ENCODE results near the gene HK1.
A peak's percentile ranks its signal among the peaks of the same experiment; 100 is the strongest.

HK1 gene

GRCh38 chr10:69361303-69361614 is 83.0 kb downstream of the HK1 start:
- DNase-seq (ENCODE audit: low read depth): peak; percentile 91
- peak overlapping the region; percentile 17 for H3K4me3 ChIP-seq (ENCODE audit: low read depth, low read length)
- TF ChIP-seq, protein P1, sequence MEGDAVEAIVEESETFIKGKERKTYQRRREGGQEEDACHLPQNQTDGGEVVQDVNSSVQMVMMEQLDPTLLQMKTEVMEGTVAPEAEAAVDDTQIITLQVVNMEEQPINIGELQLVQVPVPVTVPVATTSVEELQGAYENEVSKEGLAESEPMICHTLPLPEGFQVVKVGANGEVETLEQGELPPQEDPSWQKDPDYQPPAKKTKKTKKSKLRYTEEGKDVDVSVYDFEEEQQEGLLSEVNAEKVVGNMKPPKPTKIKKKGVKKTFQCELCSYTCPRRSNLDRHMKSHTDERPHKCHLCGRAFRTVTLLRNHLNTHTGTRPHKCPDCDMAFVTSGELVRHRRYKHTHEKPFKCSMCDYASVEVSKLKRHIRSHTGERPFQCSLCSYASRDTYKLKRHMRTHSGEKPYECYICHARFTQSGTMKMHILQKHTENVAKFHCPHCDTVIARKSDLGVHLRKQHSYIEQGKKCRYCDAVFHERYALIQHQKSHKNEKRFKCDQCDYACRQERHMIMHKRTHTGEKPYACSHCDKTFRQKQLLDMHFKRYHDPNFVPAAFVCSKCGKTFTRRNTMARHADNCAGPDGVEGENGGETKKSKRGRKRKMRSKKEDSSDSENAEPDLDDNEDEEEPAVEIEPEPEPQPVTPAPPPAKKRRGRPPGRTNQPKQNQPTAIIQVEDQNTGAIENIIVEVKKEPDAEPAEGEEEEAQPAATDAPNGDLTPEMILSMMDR (IDR thresholded peaks at IDR 0.05; ENCODE audit: control insufficient read depth, extremely low read depth, insufficient read depth): no peak

GRCh38 chr10:69362471-69362954 is 84.2 kb downstream of the HK1 start:
- DNase-seq (ENCODE audit: low read depth): no peak
- TF ChIP-seq, protein P1 (IDR thresholded peaks at IDR 0.05; ENCODE audit: control insufficient read depth, extremely low read depth, insufficient read depth): no peak
- no peak overlapping the region for H3K4me3 ChIP-seq (ENCODE audit: low read depth, low read length)

- TF ChIP-seq, protein P1 (IDR thresholded peaks at IDR 0.05; ENCODE audit: control insufficient read depth, extremely low read depth, insufficient read depth): no peak
- no peak overlapping the region for H3K4me3 ChIP-seq (ENCODE audit: low read depth, low read length)
- no peak for DNase-seq (ENCODE audit: low read depth)
Measured at GRCh38 chr10:69363666-69364065, 85.4 kb downstream of the HK1 start.

GRCh38 chr10:69364232-69364940 is 86.1 kb downstream of the HK1 start:
- H3K4me3 ChIP-seq (ENCODE audit: low read depth, low read length): no peak overlapping the region
- TF ChIP-seq, protein P1 (IDR thresholded peaks at IDR 0.05; ENCODE audit: control insufficient read depth, extremely low read depth, insufficient read depth): no peak
- no peak for DNase-seq (ENCODE audit: low read depth)

DNA sequence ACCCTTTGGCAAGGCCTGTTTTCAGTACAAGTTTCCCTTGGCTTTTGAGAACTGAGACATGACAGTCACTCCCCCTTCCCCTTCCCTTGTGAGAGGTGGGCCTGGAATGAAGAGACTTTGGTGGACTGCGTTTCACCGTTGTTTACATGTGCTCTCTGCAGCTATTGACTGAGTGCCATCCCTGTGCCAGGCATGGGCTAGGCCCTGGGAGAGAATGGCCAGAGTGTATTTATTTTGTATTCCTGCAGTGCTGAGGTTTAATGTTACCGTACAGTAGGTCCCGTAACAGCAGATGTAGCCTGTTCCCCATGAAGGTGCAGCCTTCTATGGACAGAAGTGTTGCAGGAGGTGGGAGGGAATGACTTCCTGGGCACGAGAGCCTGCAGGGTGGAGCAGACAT is 88.4 kb downstream of the HK1 start:
- TF ChIP-seq, protein P1 (IDR thresholded peaks at IDR 0.05; ENCODE audit: control insufficient read depth, extremely low read depth, insufficient read depth): no peak
- H3K4me3 ChIP-seq (ENCODE audit: low read depth, low read length): no peak overlapping the region
- no peak for DNase-seq (ENCODE audit: low read depth)

- TF ChIP-seq, protein P1 (IDR thresholded peaks at IDR 0.05; ENCODE audit: control insufficient read depth, extremely low read depth, insufficient read depth): no peak
- no peak for DNase-seq (ENCODE audit: low read depth)
- H3K4me3 ChIP-seq (ENCODE audit: low read depth, low read length): no peak overlapping the region
Measured at GRCh38 chr10:69367469-69367868, 89.2 kb downstream of the HK1 start.
